IPS-15b (cell line): ENCODE results near the gene GPR142.

Source experiments
- H3K27me3 ChIP-seq: one replicate; pipeline ENCODE4 v1.6.1; 2013; ENCODE audit warnings: low read length; ENCODE audit not compliant: control insufficient read depth, insufficient read depth
- H3K36me3 ChIP-seq: one replicate; pipeline ENCODE4 v1.6.1; 2013; ENCODE audit warnings: low read length; ENCODE audit not compliant: control insufficient read depth, insufficient read depth
- H3K4me1 ChIP-seq: one replicate; pipeline ENCODE4 v1.6.1; 2013; ENCODE audit warnings: mild to moderate bottlenecking, low read length; ENCODE audit not compliant: control insufficient read depth, insufficient read depth
- H3K4me3 ChIP-seq: one replicate; pipeline ENCODE4 v1.5.1; 2013; ENCODE audit warnings: low read depth, low read length
- H3K9ac ChIP-seq: one replicate; pipeline ENCODE4 v1.6.1; 2013; ENCODE audit warnings: low read depth, mild to moderate bottlenecking, low read length
- H3K9me3 ChIP-seq: one replicate; pipeline ENCODE4 v1.6.1; 2013; ENCODE audit warnings: mild to moderate bottlenecking, low read length; ENCODE audit not compliant: control insufficient read depth, insufficient read depth

Gene GPR142

DNA sequence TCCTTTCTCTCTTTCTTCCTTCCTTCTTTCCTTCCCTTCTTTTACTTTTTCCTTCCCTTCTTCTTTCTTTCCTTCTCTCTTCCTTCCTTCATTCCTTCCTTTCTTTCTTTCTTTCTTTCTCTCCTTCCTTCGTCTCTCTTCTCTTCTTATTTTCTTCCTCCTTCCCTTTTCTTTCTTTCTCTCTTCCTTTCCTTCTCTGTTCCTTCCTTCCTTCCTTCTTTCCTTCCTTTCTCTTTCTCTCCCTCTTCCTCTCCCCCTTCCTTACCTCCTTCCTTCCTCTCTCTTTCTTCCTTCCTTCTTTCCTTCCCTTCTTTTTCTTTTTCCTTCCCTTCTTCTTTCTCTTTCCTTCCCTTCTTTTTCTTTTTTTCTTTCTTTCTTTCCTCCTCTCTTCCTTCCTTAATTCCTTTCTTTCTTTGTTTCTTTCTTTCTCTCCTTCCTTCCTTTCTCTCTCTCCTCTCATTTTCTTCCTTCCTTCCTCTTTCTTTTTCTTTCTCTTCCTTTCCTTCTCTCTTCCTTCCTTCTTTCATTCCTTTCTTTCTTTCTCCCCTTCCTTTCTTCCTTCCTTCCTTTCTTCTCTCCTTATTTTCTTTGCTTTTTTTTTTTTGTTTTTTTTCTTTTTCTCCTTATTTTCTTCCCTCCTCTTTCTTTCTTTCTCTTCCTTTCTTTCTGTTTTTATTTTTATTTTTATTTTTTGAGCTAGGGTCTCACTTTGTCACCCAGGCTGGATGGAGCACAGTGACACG, 22.8 kb downstream of the GPR142 start:
- no peak overlapping the region for H3K9ac ChIP-seq
- H3K9me3 ChIP-seq, result no peaks in the 10 kb centered on the region
- no peaks in the 10 kb centered on the region for H3K27me3 ChIP-seq
- no peak overlapping the region for H3K4me3 ChIP-seq
- H3K36me3 ChIP-seq, result no peaks in the 10 kb centered on the region
- peaks cover 8% of the 10 kb centered on the region for H3K4me1 ChIP-seq

- H3K9ac ChIP-seq, result no peak overlapping the region
- no peaks in the 10 kb centered on the region for H3K36me3 ChIP-seq
- no peaks in the 10 kb centered on the region for H3K27me3 ChIP-seq
- H3K9me3 ChIP-seq, result no peaks in the 10 kb centered on the region
- H3K4me3 ChIP-seq, result no peak overlapping the region
- H3K4me1 ChIP-seq, result peaks cover 8% of the 10 kb centered on the region
These were observed 23.7 kb downstream of the GPR142 start for GRCh38 chr17:74390680-74391653.

GRCh38 chr17:74391771-74392170, 24.5 kb downstream of the GPR142 start:
- Histone ChIP-seq H3K4me1 (peaks cover 6% of the 10 kb centered on the region), H3K4me3 (no peak overlapping the region), H3K27me3 (no peaks in the 10 kb centered on the region), H3K36me3 (no peaks in the 10 kb centered on the region), H3K9me3 (no peaks in the 10 kb centered on the region), H3K9ac (no peak overlapping the region)

DNA sequence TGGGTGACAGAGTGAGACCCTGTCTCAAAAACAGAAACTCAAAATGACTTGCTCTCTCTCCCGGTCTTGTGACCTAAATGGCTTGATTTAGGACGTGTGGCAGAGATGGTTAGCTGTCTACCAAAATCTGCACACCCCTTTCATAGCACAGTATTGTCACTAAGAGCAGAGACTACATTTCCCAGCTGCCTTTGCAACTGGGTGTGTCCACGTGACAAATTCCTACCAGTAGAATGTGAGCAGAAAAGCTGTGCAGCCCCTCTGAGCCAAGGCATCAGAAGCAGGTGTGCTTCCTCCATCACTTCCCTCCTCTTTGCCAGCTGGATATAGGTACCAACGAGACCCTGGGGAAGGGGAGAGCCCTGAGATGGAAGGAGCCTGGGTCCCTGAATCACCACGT, 25.5 kb downstream of the GPR142 start:
- Histone ChIP-seq H3K4me1 (peaks cover 5% of the 10 kb centered on the region), H3K4me3 (no peak overlapping the region), H3K9me3 (no peaks in the 10 kb centered on the region), H3K27me3 (no peaks in the 10 kb centered on the region), H3K9ac (no peak overlapping the region), H3K36me3 (no peaks in the 10 kb centered on the region)

GRCh38 chr17:74393346-74393942, 26.1 kb downstream of the GPR142 start:
- Histone ChIP-seq H3K4me1 (peaks cover 5% of the 10 kb centered on the region), H3K27me3 (no peaks in the 10 kb centered on the region), H3K36me3 (no peaks in the 10 kb centered on the region)

GRCh38 chr17:74394275-74394950, 27.1 kb downstream of the GPR142 start:
- Histone ChIP-seq H3K27me3 (no peaks in the 10 kb centered on the region), H3K9ac (no peak overlapping the region), H3K4me1 (no peaks in the 10 kb centered on the region), H3K4me3 (no peak overlapping the region), H3K9me3 (no peaks in the 10 kb centered on the region), H3K36me3 (no peaks in the 10 kb centered on the region)

More at GRCh38 chr17:74393346-74393942, 26.1 kb downstream of the GPR142 start:
- H3K9ac ChIP-seq, result no peak overlapping the region
- H3K4me3 ChIP-seq, result no peak overlapping the region
- no peaks in the 10 kb centered on the region for H3K9me3 ChIP-seq

- Histone ChIP-seq H3K4me1 (no peaks in the 10 kb centered on the region), H3K27me3 (no peaks in the 10 kb centered on the region), H3K36me3 (no peaks in the 10 kb centered on the region), H3K9me3 (no peaks in the 10 kb centered on the region), H3K4me3 (no peak overlapping the region), H3K9ac (no peak overlapping the region)
These were observed 27.7 kb downstream of the GPR142 start for GRCh38 chr17:74394977-74395376.

DNA sequence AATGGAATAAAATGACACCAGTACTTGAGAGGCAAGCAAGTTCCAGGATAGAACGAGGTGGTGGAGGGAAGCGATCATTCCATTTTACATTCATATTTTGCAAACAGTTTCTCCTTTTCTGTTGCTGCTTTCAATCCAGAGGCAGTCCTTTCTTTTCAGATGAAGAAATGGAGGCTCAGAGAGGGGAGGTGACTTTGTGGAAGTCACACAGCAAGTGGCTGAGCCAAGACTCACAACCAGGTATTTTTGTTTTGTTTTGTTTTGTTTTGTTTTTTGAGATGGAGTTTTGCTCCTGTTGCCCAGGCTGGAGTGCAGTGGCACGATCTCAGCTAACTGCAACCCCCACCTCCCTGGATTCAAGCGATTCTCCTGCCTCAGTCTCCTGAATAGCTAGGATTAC, 29.3 kb downstream of the GPR142 start:
- Histone ChIP-seq H3K4me1 (no peaks in the 10 kb centered on the region), H3K4me3 (no peak overlapping the region), H3K27me3 (no peaks in the 10 kb centered on the region), H3K9ac (no peak overlapping the region), H3K36me3 (no peaks in the 10 kb centered on the region), H3K9me3 (no peaks in the 10 kb centered on the region)

- Histone ChIP-seq H3K9me3 (no peaks in the 10 kb centered on the region), H3K4me3 (no peak overlapping the region), H3K36me3 (no peaks in the 10 kb centered on the region), H3K9ac (no peak overlapping the region), H3K27me3 (no peaks in the 10 kb centered on the region), H3K4me1 (peaks cover 13% of the 10 kb centered on the region)
These were observed 34.7 kb downstream of the GPR142 start for GRCh38 chr17:74402048-74402447.

- Histone ChIP-seq H3K9me3 (no peaks in the 10 kb centered on the region), H3K36me3 (no peaks in the 10 kb centered on the region), H3K4me1 (peaks cover 13% of the 10 kb centered on the region), H3K27me3 (no peaks in the 10 kb centered on the region), H3K4me3 (peak overlapping the region; percentile 26), H3K9ac (no peak overlapping the region)
These were observed 36.3 kb downstream of the GPR142 start for GRCh38 chr17:74403512-74404137.

- H3K9ac ChIP-seq, result no peak overlapping the region
- H3K27me3 ChIP-seq, result no peaks in the 10 kb centered on the region
- peak overlapping the region; percentile 26 for H3K4me3 ChIP-seq
- H3K36me3 ChIP-seq, result no peaks in the 10 kb centered on the region
- H3K9me3 ChIP-seq, result no peaks in the 10 kb centered on the region
- peaks cover 13% of the 10 kb centered on the region for H3K4me1 ChIP-seq
These were observed 36.9 kb downstream of the GPR142 start for GRCh38 chr17:74404218-74404617.
